NK-92 (cell line): ENCODE results near the gene CFAP46.
"Not testable (repeated sequence)": the region's sequence is repeated elsewhere in the genome, so short reads cannot be mapped to it uniquely, and the experiment has no call there.

Experiments used
- DNase-seq: peaks from one replicate; lab custom pipeline; 2025; ENCODE audit not compliant: unreplicated experiment; lab: John Stamatoyannopoulos, UW

The CFAP46 gene

GRCh38 chr10:132945125-132945893 is 2.9 kb upstream of the CFAP46 start:
- DNase-seq: no peak

GRCh38 chr10:132944510-132944909 is 2.1 kb upstream of the CFAP46 start:
- DNase-seq: no peak

- DNase-seq: no peak
Observed at GRCh38 chr10:132943791-132944404, 1.5 kb upstream of the CFAP46 start.

- DNase-seq: no peak
Observed at GRCh38 chr10:132943058-132943790, 854 bp upstream of the CFAP46 start.

- DNase-seq: no peak
Observed at GRCh38 chr10:132941640-132942051, 724 bp downstream of the CFAP46 start.

GRCh38 chr10:132940791-132941465 is 1.4 kb downstream of the CFAP46 start:
- no peak for DNase-seq

- no peak for DNase-seq
Observed at GRCh38 chr10:132939957-132940790, 2.2 kb downstream of the CFAP46 start.

GRCh38 chr10:132939378-132939955 is 2.9 kb downstream of the CFAP46 start:
- no peak for DNase-seq

GRCh38 chr10:132938472-132939339 is 3.7 kb downstream of the CFAP46 start:
- no peak for DNase-seq

- DNase-seq: no peak
Observed at GRCh38 chr10:132937861-132938260, 4.5 kb downstream of the CFAP46 start.

- no peak for DNase-seq
Observed at GRCh38 chr10:132934953-132935352, 7.4 kb downstream of the CFAP46 start.

GRCh38 chr10:132933308-132934042 is 8.9 kb downstream of the CFAP46 start:
- DNase-seq: no peak

- DNase-seq: no peak
Observed at GRCh38 chr10:132932461-132933307, 9.7 kb downstream of the CFAP46 start.

GRCh38 chr10:132931258-132932250 is 10.8 kb downstream of the CFAP46 start:
- not testable (repeated sequence) for DNase-seq

- DNase-seq: not testable (repeated sequence)
Observed at GRCh38 chr10:132930701-132931100, 11.7 kb downstream of the CFAP46 start.

GRCh38 chr10:132929953-132930548 is 12.3 kb downstream of the CFAP46 start:
- DNase-seq: no peak
